ENCODE data around the gene COQ8B.

Gene COQ8B

DNA sequence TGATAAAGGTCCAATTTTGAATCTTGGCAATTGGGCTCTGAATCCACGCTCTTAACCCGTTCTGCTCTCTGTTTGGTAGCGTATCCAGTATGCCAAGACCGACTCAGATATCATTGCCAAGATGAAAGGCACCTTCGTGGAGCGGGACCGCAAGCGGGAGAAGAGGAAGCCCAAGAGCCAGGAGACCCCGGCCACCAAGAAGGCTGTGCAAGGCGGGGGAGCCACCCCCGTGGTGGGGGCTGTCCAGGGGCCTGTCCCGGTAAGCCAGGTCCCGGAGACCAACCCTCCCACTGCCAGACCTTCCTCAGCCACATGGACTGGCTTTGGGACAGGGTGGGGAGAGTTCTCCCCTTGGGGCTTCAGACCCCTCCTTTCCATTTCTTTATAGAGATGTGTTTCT, 42.7 kb upstream of the COQ8B start:
- TF ChIP-seq TCF4 (CRISPR knock-in tag; IDR thresholded peaks at IDR 0.05; ENCODE audit: borderline replicate concordance): no peak
- TF ChIP-seq, protein P1, sequence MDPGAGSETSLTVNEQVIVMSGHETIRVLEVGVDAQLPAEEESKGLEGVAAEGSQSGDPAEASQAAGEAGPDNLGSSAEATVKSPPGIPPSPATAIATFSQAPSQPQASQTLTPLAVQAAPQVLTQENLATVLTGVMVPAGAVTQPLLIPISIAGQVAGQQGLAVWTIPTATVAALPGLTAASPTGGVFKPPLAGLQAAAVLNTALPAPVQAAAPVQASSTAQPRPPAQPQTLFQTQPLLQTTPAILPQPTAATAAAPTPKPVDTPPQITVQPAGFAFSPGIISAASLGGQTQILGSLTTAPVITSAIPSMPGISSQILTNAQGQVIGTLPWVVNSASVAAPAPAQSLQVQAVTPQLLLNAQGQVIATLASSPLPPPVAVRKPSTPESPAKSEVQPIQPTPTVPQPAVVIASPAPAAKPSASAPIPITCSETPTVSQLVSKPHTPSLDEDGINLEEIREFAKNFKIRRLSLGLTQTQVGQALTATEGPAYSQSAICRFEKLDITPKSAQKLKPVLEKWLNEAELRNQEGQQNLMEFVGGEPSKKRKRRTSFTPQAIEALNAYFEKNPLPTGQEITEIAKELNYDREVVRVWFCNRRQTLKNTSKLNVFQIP (CRISPR knock-in tag; IDR thresholded peaks at IDR 0.05; ENCODE audit: borderline replicate concordance, low read depth): no peak
- TF ChIP-seq ZFP30 (CRISPR knock-in tag; IDR thresholded peaks at IDR 0.05): no peak
- no peak for TF ChIP-seq ZNF70 (CRISPR knock-in tag; IDR thresholded peaks at IDR 0.05)
- no peak for TF ChIP-seq ZNF8 (CRISPR knock-in tag; IDR thresholded peaks at IDR 0.05)
- TF ChIP-seq CSDC2 (CRISPR knock-in tag; IDR thresholded peaks at IDR 0.05): no peak
- ATAC-seq: no peak

DNA sequence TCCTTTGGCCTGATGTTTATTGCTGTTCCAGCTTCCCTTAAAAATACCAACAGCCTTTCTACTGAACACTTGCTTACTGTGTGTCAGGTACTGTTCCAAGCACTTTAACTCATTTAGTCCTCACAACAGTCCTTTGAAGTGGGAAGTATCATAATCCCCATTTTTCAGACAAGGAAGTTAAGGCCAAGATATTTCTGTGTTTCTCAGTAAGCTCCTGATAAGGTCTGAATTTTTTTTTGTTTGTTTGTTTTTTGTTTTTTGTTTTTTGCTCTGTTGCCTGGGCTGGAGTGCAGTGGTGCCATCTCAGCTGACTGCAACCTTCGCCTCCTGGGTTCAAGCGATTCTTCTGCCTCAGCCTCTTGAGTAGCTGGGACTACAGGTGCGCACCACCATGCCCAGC, 41.8 kb upstream of the COQ8B start:
- ATAC-seq: no peak
- TF ChIP-seq, protein P2, sequence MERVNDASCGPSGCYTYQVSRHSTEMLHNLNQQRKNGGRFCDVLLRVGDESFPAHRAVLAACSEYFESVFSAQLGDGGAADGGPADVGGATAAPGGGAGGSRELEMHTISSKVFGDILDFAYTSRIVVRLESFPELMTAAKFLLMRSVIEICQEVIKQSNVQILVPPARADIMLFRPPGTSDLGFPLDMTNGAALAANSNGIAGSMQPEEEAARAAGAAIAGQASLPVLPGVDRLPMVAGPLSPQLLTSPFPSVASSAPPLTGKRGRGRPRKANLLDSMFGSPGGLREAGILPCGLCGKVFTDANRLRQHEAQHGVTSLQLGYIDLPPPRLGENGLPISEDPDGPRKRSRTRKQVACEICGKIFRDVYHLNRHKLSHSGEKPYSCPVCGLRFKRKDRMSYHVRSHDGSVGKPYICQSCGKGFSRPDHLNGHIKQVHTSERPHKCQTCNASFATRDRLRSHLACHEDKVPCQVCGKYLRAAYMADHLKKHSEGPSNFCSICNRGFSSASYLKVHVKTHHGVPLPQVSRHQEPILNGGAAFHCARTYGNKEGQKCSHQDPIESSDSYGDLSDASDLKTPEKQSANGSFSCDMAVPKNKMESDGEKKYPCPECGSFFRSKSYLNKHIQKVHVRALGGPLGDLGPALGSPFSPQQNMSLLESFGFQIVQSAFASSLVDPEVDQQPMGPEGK (CRISPR knock-in tag; IDR thresholded peaks at IDR 0.05; ENCODE audit: borderline replicate concordance): no peak

DNA sequence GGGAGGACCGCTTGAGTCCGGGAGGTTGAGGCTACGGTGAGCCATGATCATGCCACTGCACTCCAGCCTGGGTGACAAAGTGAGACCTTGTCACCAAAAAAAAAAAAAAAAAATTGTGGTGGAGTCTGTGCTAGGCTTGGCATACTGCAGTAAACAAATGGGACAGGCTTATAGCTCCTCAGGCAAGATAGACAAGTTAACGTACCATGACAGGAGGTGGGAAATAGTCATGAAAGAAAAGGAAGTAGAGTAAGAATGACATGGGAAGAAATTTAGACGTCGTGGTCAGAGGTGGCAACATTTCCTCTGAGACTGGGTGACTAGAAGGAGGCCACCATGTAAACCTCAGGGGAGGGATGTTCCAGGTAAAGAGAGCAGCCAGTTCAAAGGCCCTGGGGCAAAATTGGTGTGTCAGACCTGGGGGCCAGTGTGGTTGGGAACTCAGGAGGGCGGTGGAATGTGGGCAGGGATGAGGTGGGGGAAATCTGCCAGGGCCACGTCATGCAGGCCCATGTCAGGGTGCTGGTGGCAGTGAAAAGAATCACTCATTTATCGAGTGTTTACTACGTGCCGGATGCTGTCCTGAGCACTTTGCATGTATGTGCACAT, 39.9 kb upstream of the COQ8B start:
- TF ChIP-seq ARNTL (CRISPR knock-in tag; IDR thresholded peaks at IDR 0.05; ENCODE audit: borderline replicate concordance, low read depth): no peak
- TF ChIP-seq SNAI2 (CRISPR knock-in tag; IDR thresholded peaks at IDR 0.05): no peak
- TF ChIP-seq, protein P3, sequence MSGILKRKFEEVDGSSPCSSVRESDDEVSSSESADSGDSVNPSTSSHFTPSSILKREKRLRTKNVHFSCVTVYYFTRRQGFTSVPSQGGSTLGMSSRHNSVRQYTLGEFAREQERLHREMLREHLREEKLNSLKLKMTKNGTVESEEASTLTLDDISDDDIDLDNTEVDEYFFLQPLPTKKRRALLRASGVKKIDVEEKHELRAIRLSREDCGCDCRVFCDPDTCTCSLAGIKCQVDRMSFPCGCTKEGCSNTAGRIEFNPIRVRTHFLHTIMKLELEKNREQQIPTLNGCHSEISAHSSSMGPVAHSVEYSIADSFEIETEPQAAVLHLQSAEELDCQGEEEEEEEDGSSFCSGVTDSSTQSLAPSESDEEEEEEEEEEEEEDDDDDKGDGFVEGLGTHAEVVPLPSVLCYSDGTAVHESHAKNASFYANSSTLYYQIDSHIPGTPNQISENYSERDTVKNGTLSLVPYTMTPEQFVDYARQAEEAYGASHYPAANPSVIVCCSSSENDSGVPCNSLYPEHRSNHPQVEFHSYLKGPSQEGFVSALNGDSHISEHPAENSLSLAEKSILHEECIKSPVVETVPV (CRISPR knock-in tag; IDR thresholded peaks at IDR 0.05): no peak
- TF ChIP-seq TCF4 (CRISPR knock-in tag; IDR thresholded peaks at IDR 0.05; ENCODE audit: borderline replicate concordance): no peak
- no peak for TF ChIP-seq ZFP30 (CRISPR knock-in tag; IDR thresholded peaks at IDR 0.05)
- TF ChIP-seq, protein P4, sequence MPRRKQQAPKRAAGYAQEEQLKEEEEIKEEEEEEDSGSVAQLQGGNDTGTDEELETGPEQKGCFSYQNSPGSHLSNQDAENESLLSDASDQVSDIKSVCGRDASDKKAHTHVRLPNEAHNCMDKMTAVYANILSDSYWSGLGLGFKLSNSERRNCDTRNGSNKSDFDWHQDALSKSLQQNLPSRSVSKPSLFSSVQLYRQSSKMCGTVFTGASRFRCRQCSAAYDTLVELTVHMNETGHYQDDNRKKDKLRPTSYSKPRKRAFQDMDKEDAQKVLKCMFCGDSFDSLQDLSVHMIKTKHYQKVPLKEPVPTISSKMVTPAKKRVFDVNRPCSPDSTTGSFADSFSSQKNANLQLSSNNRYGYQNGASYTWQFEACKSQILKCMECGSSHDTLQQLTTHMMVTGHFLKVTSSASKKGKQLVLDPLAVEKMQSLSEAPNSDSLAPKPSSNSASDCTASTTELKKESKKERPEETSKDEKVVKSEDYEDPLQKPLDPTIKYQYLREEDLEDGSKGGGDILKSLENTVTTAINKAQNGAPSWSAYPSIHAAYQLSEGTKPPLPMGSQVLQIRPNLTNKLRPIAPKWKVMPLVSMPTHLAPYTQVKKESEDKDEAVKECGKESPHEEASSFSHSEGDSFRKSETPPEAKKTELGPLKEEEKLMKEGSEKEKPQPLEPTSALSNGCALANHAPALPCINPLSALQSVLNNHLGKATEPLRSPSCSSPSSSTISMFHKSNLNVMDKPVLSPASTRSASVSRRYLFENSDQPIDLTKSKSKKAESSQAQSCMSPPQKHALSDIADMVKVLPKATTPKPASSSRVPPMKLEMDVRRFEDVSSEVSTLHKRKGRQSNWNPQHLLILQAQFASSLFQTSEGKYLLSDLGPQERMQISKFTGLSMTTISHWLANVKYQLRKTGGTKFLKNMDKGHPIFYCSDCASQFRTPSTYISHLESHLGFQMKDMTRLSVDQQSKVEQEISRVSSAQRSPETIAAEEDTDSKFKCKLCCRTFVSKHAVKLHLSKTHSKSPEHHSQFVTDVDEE (CRISPR knock-in tag; IDR thresholded peaks at IDR 0.05): no peak
- TF ChIP-seq BACH2 (CRISPR knock-in tag; IDR thresholded peaks at IDR 0.05; ENCODE audit: borderline replicate concordance): no peak
- TF ChIP-seq ZFP3 (CRISPR knock-in tag; IDR thresholded peaks at IDR 0.05): no peak
- ATAC-seq: no peak

DNA sequence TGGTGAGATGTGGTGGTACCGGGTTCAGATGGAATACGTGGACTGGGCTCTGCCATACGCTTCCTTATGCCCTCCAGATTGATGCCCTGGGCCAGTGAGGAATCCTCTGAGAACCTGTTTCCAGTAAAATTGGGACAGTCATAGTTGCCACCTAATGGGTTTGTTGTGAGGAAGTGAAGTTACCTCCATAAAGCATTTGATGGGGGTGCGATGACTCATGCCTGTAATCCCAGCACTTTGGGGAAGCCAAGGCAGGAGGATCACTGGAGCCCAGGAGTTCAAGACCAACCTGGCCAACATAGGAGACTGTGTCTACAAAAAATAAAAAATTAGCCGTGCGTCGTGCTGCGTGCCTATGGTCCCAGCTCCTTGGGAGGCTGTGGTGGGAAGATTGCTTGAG, 39.1 kb upstream of the COQ8B start:
- ATAC-seq: no peak
- TF ChIP-seq ZNF8 (CRISPR knock-in tag; IDR thresholded peaks at IDR 0.05) (no peak), ZNF70 (CRISPR knock-in tag; IDR thresholded peaks at IDR 0.05) (no peak), ZFP30 (CRISPR knock-in tag; IDR thresholded peaks at IDR 0.05) (no peak), ESRRG (CRISPR knock-in tag; IDR thresholded peaks at IDR 0.05) (no peak), RARB (CRISPR knock-in tag; IDR thresholded peaks at IDR 0.05) (no peak), BACH2 (CRISPR knock-in tag; IDR thresholded peaks at IDR 0.05; ENCODE audit: borderline replicate concordance) (no peak), ZC3H10 (CRISPR knock-in tag; IDR thresholded peaks at IDR 0.05) (no peak), CSDC2 (CRISPR knock-in tag; IDR thresholded peaks at IDR 0.05) (no peak), TOX (CRISPR knock-in tag; IDR thresholded peaks at IDR 0.05; ENCODE audit: borderline replicate concordance) (no peak)

DNA sequence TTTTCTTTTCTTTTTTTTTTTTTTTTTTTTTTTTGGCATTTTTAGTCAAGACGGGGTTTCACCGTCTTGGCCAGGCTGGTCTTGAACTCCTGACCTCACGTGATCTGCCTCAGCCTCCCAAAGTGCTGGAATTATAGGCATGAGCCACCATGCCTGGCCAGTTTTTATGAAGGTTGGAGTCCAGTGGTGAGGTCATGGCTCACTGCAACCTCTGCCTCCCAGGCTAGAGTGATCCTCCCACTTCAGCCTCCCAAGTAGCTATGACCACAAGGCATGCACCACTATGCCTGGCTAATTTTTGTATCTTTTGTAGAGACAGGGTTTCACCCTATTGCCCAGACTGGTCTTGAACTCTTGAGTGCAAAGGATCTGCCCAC, 38.5 kb upstream of the COQ8B start:
- no peak for TF ChIP-seq ZC3H10 (CRISPR knock-in tag; IDR thresholded peaks at IDR 0.05)
- TF ChIP-seq, protein P4 (CRISPR knock-in tag; IDR thresholded peaks at IDR 0.05): no peak
- TF ChIP-seq SNAI2 (CRISPR knock-in tag; IDR thresholded peaks at IDR 0.05): no peak
- TF ChIP-seq ARNTL (CRISPR knock-in tag; IDR thresholded peaks at IDR 0.05; ENCODE audit: borderline replicate concordance, low read depth): no peak
- no peak for TF ChIP-seq PPARA (CRISPR knock-in tag; IDR thresholded peaks at IDR 0.05; ENCODE audit: borderline replicate concordance)
- TF ChIP-seq ESRRG (CRISPR knock-in tag; IDR thresholded peaks at IDR 0.05): no peak
- no peak for TF ChIP-seq RARB (CRISPR knock-in tag; IDR thresholded peaks at IDR 0.05)
- TF ChIP-seq, protein P5, sequence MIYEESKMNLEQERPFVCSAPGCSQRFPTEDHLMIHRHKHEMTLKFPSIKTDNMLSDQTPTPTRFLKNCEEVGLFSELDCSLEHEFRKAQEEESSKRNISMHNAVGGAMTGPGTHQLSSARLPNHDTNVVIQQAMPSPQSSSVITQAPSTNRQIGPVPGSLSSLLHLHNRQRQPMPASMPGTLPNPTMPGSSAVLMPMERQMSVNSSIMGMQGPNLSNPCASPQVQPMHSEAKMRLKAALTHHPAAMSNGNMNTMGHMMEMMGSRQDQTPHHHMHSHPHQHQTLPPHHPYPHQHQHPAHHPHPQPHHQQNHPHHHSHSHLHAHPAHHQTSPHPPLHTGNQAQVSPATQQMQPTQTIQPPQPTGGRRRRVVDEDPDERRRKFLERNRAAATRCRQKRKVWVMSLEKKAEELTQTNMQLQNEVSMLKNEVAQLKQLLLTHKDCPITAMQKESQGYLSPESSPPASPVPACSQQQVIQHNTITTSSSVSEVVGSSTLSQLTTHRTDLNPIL (CRISPR knock-in tag; IDR thresholded peaks at IDR 0.05; ENCODE audit: low read depth): no peak
- TF ChIP-seq OSR1 (CRISPR knock-in tag; IDR thresholded peaks at IDR 0.05): no peak
- TF ChIP-seq ZFP3 (CRISPR knock-in tag; IDR thresholded peaks at IDR 0.05): no peak
- no peak for TF ChIP-seq BACH2 (CRISPR knock-in tag; IDR thresholded peaks at IDR 0.05; ENCODE audit: borderline replicate concordance)
- ATAC-seq: no peak

Measured in SK-N-SH treated with all-trans-retinoic acid at 6 μM for 48 hours (cell line).